GM12801 (cell line): Measurements from ENCODE around the gene LPP.

ENCODE experiments used
- TF ChIP-seq, protein P1 (sequence below): IDR thresholded peaks from one replicate; pipeline ENCODE4 v1.5.1; 2011; ENCODE audit warnings: control low read depth; ENCODE audit not compliant: insufficient read length; ENCODE audit errors: extremely low read depth

Gene LPP

DNA sequence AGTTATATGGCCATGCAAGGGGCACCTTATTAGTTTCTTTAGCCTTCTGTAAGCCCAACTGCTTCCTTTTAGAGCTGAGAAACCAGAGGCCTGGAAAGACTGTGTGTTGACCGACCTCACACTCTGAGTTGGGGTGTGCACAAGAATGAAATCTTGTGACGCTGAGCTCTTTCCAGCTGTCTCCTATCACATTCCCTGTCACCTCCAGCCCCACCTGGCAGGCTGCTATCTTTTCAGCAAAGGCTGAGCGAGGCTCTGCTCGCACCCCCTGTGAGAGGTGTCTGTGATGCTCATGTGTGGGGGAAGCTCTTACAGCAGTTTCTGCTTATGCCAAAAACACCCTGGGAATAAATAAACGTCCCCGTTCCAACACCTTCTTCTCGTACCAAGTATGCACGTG, 27.0 kb upstream of the LPP start:
- TF ChIP-seq, protein P1, sequence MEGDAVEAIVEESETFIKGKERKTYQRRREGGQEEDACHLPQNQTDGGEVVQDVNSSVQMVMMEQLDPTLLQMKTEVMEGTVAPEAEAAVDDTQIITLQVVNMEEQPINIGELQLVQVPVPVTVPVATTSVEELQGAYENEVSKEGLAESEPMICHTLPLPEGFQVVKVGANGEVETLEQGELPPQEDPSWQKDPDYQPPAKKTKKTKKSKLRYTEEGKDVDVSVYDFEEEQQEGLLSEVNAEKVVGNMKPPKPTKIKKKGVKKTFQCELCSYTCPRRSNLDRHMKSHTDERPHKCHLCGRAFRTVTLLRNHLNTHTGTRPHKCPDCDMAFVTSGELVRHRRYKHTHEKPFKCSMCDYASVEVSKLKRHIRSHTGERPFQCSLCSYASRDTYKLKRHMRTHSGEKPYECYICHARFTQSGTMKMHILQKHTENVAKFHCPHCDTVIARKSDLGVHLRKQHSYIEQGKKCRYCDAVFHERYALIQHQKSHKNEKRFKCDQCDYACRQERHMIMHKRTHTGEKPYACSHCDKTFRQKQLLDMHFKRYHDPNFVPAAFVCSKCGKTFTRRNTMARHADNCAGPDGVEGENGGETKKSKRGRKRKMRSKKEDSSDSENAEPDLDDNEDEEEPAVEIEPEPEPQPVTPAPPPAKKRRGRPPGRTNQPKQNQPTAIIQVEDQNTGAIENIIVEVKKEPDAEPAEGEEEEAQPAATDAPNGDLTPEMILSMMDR: no peak

DNA sequence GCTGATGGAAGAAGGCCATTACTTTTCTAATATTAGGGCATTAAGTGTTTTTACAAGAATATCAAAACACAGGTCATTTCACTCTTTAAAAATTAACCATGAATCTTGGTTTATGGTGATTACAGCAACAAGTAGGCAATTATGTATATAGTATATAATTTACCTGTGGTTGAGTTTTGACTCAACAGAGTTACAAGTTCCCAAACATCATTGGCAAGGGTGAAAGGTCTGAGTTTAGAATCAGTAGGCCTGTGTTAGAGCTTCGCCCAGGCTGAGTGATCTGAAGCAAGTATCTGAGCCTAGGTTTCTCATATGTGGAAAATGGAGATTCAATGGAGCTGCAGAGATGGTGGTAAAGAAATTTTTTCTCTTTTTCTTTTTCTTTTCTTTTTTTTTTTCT, 25.1 kb upstream of the LPP start:
- TF ChIP-seq, protein P1: no peak

DNA sequence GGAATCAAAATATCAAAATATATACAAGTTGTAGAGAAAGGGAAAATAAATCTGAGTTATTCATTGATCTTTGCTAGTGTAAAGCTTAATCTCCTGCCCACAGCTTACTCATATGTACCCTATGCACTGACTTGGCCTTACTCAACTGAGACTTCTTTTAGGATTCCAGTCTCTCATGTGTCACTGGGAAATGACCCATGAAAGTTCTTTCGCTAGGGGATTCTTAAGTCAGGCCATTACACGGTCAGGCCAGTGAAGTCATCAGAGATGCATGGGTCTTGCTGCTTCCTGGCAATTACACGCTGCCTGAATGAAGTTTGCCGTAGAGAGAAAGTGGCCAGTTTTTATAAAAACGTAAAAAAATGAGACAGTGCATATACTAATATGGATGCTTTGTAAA, 20.7 kb upstream of the LPP start:
- TF ChIP-seq, protein P1: no peak

DNA sequence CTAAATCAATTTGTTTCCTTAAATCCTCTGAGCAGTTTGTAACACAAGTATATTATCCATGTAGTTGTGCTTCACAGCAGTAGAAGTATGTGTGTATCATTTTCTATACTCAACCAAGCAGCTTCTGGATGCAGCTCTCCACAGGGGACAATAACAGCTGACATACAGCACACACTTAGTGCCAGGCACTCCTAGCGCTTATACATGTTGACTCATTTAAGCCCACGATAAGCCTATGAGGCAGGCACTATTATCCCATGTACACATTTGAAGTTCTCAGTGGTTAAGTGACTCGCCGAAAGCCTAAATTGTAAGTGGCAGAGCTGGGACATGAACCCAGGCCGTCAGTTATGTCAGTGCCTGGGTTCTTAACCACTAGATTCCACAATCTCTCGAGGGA, 20.3 kb upstream of the LPP start:
- TF ChIP-seq, protein P1: no peak

DNA sequence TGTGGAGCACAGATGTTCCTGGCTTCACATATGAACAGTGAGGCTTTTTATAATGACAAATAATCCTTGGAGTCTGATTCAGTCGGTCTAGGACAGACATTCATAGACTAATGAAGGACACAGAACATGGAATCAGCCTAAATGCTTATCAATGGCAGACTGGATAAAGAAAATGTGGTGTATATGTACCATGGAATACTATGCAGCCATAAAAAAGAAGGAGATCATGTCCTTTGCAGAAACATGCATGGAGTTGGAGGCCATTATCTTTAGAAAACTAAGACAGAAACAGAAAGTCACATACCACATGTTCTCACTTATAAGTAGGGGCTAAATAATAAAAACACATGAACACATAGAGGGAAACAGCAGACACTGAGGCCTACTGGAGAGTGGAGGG, 19.9 kb upstream of the LPP start:
- TF ChIP-seq, protein P1: no peak

DNA sequence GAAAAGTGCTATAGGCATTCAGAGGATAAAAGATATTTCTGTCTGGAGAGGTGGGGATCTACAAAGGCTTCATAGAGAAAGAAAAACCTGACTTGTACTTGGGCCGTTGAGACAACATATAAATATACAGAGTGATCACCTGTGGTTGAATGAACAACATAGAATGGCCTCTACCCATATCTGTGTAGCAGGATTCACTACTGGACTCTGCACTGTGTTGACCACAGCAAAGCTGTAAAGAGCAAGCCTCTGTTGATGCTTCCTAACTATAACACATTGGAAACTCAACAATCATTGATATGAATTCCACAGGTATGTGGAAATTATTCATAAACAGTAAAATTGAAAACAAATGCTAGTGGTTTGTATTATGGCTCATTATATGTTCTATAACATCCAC, 19.1 kb upstream of the LPP start:
- TF ChIP-seq, protein P1: no peak

DNA sequence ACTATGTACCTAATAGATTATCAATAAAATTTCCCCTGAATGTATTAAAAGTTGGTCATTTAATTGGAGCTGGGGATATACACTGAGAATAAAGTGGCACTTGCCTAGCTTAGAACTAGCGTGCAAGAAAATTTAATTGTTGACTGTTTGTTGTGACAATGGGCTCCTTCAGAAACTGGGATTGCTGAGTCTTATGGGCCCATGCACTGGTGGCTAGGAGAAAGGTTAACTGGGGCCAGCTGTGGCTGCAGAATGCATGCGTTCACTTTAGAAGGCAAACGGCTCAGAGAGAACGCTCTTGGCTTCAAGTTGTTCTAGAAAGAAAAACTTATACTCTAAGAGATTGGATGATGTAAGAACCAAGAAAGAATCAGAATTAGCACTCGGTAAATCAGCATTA, 18.7 kb upstream of the LPP start:
- TF ChIP-seq, protein P1: no peak

DNA sequence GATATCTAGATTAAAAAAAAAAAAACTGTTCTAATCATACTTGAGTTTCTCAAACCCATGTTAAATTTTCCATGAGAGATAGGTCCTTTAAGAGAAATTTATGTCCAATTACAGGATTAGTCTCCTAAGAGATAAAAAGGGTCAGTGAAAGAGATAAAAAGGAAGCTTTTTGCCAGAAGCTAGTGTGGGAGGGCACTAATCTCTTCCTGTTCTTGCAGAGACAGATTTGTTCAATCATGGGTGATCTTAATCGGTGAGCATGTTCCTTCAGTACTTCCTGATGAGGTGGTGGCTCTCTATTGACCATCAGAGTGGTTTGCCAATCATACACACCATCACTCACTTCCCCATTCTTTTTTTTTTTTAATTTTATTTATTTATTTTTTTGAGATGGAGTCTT, 16.9 kb upstream of the LPP start:
- TF ChIP-seq, protein P1: no peak
